GM21576 (cell line): ENCODE results near the gene AK9.

Source experiments
- ATAC-seq: cut with Tn5 transposase; IDR thresholded peaks from one replicate; pipeline ENCODE4 v1.9.1; 2021; ENCODE audit warnings: mild to moderate bottlenecking, moderate library complexity; ENCODE audit not compliant: unreplicated experiment

AK9 gene

DNA sequence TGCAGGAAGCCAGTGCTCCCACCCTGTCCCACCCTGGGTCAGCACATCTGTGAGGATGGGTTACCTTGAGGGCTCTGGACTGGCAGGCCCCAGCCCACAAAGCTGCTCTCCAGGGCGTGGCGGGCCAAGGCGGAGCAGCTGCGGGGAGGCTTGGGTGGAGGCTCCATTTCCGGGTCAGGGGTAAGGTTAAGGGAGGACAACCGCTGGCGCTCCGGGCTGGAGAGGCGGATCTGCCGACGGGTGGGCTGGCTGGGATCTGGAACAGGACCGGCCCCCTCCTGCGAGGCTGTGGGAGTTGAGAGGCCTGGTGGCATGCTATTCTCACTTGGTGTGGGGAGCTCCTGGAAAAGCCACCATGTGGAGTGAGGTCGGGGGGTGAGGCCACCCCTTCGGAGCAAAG is 244.9 kb downstream of the AK9 start:
- no peak for ATAC-seq

DNA sequence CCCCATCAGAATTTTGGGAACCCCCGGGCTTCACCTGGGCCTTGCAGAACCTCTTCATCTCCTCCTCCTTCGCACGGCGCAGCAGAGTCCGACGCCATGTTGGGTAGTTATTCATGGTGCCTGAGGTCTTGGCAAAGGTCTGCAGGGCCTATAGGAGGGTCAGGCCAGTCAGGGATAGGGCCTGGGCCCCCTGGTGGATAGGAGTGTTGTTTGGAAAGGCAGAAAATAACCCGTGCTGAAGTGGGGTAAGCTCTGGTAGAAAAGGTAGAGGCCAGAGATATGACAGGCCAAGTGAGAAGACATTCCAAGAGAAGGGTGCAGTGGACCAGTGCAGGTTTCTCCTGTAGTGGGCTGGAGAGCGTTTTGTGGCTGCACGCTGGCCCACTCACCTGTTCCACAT is 245.6 kb downstream of the AK9 start:
- ATAC-seq = no peak

DNA sequence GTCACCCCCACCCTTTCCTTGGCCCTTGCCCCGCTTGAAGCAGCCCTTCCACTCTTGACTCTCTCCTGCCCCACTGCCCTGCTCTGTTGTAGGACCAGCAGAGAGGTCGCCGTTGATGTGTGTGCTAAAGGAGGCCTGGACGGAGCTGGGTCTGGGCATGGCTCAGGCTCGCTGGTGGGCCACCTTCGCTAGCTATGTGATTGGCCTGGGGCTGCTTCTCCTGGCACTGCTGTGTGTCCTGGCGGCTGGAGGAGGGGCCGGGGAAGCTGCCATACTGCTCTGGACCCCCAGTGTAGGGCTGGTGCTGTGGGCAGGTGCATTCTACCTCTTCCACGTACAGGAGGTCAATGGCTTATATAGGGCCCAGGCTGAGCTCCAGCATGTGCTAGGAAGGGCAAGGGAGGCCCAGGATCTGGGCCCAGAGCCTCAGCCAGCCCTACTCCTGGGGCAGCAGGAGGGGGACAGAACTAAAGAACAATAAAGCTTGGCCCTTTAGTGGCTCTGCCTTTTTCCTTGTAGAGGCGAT is 247.5 kb downstream of the AK9 start:
- no peak for ATAC-seq
